Left forelimb (tissue), 1 donor: Measurements from ENCODE around the gene PDRG1.

Experiments
- DNase-seq: peaks from one replicate; pipeline ENCODE4 v3.0.0-alpha.2; 2018; ENCODE audit warnings: low spot score

PDRG1 gene

DNA sequence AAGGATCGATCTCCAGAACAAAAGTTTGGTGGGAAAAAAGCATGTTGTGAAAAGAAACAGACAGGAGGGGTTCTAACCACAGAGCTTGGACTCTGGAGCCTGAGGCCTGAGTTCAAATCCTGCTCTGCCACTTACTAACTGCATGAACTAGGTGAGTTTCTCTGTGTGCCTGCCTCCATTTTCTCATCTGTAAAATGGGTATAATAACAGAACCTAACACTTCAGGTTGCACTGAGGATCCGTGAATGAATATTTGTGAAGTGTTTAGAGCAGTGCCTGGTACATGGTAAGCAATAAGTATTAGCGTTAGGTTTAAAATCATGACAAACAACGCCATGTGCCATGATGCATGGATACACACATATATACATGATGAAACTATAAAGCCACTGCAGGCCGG lies 44.8 kb downstream of the PDRG1 start:
- DNase-seq = no peak

DNA sequence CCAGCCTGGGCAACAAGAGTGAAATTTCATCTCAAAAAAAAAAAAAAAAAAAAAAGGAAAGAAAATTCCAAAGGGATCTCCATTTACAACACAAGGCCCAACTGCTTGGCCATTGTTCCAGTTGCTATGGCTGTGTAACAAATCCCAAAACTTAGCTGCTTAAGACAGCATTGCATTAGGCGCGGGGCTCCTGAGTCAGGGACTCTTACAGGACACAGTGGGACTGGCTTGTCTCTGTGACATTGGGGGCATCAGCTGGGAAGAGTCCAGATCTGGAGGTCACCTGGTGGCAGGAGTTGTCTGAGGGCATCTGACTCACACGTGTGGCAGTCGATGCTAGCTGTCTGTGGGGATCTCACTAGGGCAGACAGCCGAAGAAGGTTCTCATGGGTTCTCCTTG lies 45.8 kb downstream of the PDRG1 start:
- DNase-seq = no peak

DNA sequence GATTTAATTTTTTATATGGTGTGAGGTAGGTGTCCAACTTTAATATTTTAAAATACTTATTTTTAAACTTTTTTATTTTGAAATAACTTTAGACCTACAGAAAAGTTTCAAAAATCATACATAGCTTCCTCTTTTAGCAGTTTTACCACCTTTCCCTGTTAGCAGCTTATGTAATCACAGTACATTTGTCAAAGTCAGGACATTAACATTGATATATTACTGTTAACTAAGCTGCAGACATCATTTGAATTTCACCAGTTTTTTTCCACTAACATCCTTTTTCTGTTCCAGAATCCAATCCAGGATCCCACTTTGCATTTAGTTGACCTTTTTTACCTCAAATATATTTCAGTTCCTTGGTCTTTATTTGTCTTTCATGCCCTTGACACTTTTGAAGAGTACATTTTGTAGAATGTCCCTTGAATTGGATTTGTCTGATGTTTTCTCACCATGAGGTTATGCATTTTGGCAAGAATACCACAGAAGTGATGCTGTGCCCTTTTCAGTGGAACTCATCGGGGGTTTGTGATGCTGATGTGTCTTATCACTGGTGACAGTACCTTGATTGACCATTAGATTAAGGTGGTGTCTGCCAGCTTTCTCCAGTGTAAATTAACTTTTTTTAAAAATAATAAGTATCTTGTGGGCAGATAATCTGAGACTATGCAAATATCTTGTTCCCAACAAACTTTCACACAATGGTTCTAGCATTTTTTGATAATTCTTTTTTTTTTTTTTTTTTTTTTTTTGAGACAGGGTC lies 48.0 kb downstream of the PDRG1 start:
- DNase-seq = no peak

DNA sequence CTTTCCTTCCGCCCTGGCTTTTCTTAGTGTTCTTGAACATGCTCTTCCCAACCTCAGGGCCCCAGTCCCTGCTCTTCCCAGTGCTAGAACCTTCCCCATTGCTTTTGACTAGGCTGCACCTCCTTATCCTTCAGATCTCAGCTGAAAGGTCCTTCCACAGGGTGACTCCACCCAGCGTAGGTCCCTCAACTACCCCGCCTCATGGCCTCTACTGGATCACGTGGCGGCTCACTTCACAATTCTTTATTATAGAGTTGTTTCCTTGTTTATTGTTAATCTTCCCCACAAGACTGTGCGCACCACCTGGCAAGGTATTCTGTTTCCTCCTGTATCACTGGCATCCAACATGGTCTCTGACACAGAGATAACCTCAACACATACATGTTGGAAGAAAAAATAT lies 50.2 kb downstream of the PDRG1 start:
- DNase-seq = no peak

DNA sequence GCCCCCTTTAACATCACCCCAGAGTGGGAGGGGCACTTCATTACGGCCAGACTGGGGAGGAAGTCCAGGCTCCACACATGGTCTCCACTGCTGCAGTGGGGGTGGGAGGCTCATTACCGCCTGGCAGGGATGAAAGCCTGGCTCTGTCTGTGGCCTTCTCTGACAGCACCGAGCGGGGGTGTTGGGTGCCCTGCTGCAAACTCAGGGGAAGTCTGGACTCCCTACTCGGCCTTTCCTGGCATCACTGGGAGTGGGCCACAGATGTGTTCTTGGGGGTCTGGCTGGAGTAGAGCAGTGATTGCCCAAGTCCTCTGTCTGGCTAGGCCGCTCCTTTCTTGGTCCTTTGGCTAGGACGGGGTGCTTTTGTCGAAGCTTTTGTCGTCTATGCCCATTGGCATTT lies 54.3 kb downstream of the PDRG1 start:
- no peak for DNase-seq

DNA sequence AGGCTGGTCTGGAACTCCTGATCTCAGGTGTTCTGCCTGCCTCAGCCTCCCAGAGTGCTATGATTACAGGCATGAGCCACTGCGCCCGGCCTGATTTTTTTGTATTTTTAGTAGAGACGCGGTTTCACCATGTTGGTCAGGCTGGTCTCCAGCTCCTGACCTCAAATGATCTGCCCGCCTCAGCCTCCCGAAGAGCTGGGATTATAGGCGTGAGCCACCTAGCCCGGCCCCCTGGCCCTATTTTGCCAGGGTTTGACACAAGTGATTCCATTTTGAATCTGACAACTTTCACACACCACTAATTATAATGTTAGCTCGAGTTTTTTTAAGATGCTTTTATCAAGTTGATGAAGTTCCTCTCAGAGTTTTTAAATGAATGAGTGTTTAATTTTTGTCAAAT lies 55.8 kb downstream of the PDRG1 start:
- DNase-seq = no peak

DNA sequence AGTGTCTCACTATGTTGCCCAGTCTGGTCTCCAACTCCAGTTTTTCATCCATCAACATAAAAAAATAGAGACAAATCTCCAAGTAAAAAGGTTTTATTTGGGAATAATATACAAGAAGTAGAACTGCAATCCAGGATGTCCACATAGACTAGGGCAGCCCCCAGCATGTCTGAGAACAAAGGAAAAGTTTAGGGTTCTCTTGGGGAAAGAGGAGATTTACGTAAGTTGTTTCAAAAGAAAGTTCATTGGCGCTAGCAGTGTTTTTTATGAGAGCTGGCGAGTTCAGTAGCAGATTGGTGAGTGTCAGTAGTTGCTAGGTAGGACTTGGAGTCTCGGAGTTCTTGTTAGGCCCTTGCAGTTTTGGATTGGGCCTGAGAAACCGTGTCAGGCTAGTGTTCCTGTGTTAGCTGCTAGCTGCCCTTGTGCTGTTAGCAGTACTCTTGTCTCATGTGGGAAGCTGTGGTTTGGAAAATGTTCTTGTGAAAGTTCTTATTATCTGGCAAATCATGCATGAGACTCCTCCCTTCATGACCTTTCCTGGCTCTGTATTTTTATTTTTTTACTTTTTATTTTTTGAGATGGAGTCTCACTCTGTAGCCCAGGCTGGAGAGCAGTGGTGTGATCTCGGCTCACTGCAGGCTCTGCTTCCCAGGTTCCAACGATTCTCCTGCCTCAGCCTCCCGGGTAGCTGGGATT lies 56.7 kb downstream of the PDRG1 start:
- DNase-seq = no peak
